RWPE2 (cell line): ENCODE data around the gene BCL2L11.

ENCODE experiments used
- ATAC-seq: fragments of 200-7000 bp; cut with Tn5 transposase; 3 replicates; pipeline ENCODE4 v1.9.1; 2021; ENCODE audit warnings: low read depth
- DNase-seq: peaks from one replicate; pipeline ENCODE4 v3.0.0-alpha.2; 2020; ENCODE audit warnings: low spot score
- H3K27ac ChIP-seq: fragments of 450-650 bp; 2 replicates; pipeline ENCODE4 v1.5.1; 2017; ENCODE audit warnings: mild to moderate bottlenecking; ENCODE audit not compliant: poor library complexity, severe bottlenecking
- H3K27me3 ChIP-seq: fragments of 250-450 bp; sonication (Bioruptor Pico); 2 replicates; pipeline ENCODE4 v1.5.1; 2021; ENCODE audit warnings: mild to moderate bottlenecking, moderate library complexity; ENCODE audit not compliant: insufficient read depth, poor library complexity, severe bottlenecking
- H3K36me3 ChIP-seq: fragments of 250-450 bp; sonication (Bioruptor Pico); 2 replicates; pipeline ENCODE4 v1.5.1; 2020; ENCODE audit warnings: low read depth, mild to moderate bottlenecking, moderate library complexity
- H3K4me1 ChIP-seq: fragments of 250-450 bp; sonication (Bioruptor Pico); 2 replicates; pipeline ENCODE4 v1.5.1; 2021; ENCODE audit warnings: mild to moderate bottlenecking, moderate library complexity; ENCODE audit not compliant: insufficient read depth, poor library complexity, severe bottlenecking
- H3K4me3 ChIP-seq: fragments of 250-450 bp; sonication (Bioruptor Pico); 2 replicates; pipeline ENCODE4 v1.5.1; 2021; ENCODE audit warnings: mild to moderate bottlenecking, moderate library complexity; ENCODE audit not compliant: severe bottlenecking
- H3K9me3 ChIP-seq: fragments of 250-450 bp; sonication (Bioruptor Pico); 2 replicates; pipeline ENCODE4 v1.5.1; 2021; ENCODE audit warnings: mild to moderate bottlenecking, moderate library complexity; ENCODE audit not compliant: severe bottlenecking
- CTCF ChIP-seq: fragments of 450-650 bp; IDR thresholded peaks from one replicate; pipeline ENCODE4 v1.5.1; 2017; ENCODE audit warnings: mild to moderate bottlenecking, moderate library complexity; ENCODE audit not compliant: poor library complexity, severe bottlenecking

BCL2L11 gene

DNA sequence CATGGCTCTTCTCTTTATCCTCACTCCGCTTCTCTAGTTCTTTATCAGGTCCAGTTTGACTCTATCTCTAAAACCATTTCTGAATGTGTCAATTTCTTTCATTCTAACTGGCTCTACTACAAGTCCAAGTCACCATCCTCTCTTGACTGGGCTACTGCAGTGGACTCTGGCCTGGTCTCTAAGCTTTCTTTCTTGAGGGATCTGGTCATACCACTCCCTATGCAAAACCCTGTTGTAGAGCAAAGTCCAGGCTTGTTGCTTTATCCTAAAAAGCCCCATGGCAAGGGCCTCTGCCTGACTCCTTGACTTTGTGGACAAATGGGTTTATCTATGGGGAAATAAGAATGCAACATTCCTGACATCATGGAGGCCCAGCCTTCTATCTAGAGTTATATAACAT lies 87.1 kb downstream of the BCL2L11 start:
- no peak overlapping the region for H3K27ac ChIP-seq
- H3K27me3 ChIP-seq = no peaks in the 10 kb centered on the region
- no peak for DNase-seq
- no peaks in the 10 kb centered on the region for H3K4me1 ChIP-seq
- no peak for ATAC-seq
- no peak for TF ChIP-seq CTCF
- no peaks in the 10 kb centered on the region for H3K9me3 ChIP-seq
- no peaks in the 10 kb centered on the region for H3K36me3 ChIP-seq
- H3K4me3 ChIP-seq = no peak overlapping the region

DNA sequence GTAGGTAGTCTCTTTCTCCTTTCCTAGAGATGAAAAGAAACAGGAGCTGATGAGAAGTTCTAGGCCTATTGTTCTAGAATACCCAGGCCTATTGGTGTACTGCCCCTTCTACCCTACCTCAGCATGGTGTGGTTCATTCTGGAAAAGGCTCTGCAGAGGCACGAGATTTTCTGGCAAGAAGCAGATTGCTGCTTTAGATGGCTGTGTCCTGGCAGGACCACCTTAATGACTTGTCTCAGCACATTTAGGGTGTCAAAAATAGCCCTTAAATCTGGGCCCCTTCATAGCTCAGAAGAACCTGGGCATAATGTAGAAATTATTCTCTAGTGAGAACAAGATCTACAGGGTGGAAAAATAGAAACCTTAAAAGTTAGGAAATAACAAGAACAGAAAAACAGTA lies 87.9 kb downstream of the BCL2L11 start:
- Histone ChIP-seq H3K4me1 (no peaks in the 10 kb centered on the region), H3K36me3 (0 out of 2 replicates have a peak, but pooled peaks cover 4% of the 10 kb centered on the region), H3K27me3 (no peaks in the 10 kb centered on the region), H3K4me3 (no peak overlapping the region), H3K9me3 (peaks cover 2% of the 10 kb centered on the region), H3K27ac (no peak overlapping the region)
- TF ChIP-seq CTCF = no peak
- no peak for ATAC-seq
- DNase-seq = no peak

- Histone ChIP-seq H3K4me3 (no peak overlapping the region), H3K9me3 (peaks cover 5% of the 10 kb centered on the region), H3K27me3 (no peaks in the 10 kb centered on the region), H3K36me3 (0 out of 2 replicates have a peak, but pooled peaks cover 4% of the 10 kb centered on the region), H3K4me1 (no peaks in the 10 kb centered on the region), H3K27ac (no peak overlapping the region)
- TF ChIP-seq CTCF = no peak
- ATAC-seq (0 out of 3 replicates have a peak, but pooled peaks have one; percentile 25), DNase-seq (no peak)
Observed at GRCh38 chr2:111209045-111209514, 88.4 kb downstream of the BCL2L11 start.

DNA sequence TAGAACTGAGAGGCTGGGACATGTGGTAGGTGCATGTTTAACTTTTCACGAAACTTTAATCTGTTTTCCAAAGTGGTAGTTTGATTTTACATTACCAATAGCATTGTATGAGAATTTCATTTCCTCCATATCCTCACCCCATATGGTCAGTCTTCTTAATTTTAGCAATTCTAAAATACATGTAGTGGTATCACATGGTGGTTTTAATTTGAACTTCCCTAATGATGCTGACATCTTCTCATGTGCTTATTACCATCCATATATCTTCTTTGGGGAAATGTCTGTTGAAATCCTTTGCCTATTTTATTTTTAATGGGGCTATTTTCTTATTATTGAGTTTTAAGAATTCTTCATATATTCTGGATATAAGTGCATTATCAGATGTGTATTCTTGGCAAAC lies 89.3 kb downstream of the BCL2L11 start:
- H3K9me3 ChIP-seq = peaks cover 7% of the 10 kb centered on the region
- no peak for TF ChIP-seq CTCF
- no peaks in the 10 kb centered on the region for H3K27me3 ChIP-seq
- DNase-seq = no peak
- H3K27ac ChIP-seq = no peak overlapping the region
- H3K4me1 ChIP-seq = no peaks in the 10 kb centered on the region
- H3K36me3 ChIP-seq = 0 out of 2 replicates have a peak, but pooled peaks cover 4% of the 10 kb centered on the region
- ATAC-seq = no peak
- H3K4me3 ChIP-seq = no peak overlapping the region

DNA sequence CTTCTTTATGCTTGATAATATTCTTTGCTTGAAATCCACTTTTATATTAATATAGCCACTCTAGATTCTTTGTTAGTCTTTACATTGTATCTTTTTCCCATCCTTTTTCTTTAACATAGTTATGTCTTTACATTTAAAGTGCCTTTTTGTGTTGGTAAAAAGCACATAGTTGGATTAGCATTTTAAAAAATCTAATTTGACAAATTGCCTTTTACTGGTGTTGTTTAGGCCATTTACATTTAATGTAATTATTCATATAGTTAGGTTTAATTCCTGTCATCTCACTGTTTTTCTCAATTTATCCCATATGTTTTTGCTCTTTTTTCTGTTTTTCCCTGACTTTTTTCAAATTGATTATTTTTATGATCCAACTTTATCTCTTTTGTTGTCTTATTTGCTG lies 93.2 kb downstream of the BCL2L11 start:
- Histone ChIP-seq H3K9me3 (peaks cover 7% of the 10 kb centered on the region), H3K4me3 (no peak overlapping the region), H3K4me1 (no peaks in the 10 kb centered on the region), H3K27me3 (no peaks in the 10 kb centered on the region), H3K36me3 (0 out of 2 replicates have a peak, but pooled peaks cover 4% of the 10 kb centered on the region), H3K27ac (no peak overlapping the region)
- no peak for ATAC-seq
- no peak for DNase-seq
- no peak for TF ChIP-seq CTCF
